ENCODE data around the gene DCUN1D2. TPM values are rescaled to one million over a fixed set of nuclear protein-coding genes. Genes with fewer than 3 reads are reported as not detected.

Gene DCUN1D2
- total RNA-seq, 4 donors from 2014 or later, result 8.7 to 51.7 (median 18.3) TPM

DNA sequence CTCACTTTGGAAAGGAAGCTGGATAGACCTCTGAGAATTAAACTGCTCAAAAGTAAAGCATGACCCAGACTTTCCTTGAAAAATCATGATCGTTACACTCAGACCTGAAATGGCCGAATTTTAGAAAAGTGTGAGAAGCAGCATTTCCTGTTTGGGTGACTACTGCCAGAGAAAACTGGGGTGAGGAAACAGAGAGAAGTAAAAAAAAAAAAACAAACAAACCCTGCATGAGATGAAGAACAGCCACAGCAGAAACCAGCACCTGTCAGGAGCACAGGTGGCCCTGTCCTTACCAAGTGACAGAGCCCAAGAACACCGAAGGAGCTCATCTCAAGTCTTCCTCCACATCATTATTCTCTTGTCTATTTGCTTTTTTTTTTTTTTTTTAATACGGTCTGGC, 25.2 kb downstream of the DCUN1D2 start:
- H3K9me3 ChIP-seq, result no peaks in the 10 kb centered on the region
- peaks cover 30% of the 10 kb centered on the region for H3K36me3 ChIP-seq
- 76% methylated on average over 4 of the region's 4 CpGs for WGBS
- no peak overlapping the region for H3K27ac ChIP-seq
- H3K27me3 ChIP-seq, result no peaks in the 10 kb centered on the region
- no peaks in the 10 kb centered on the region for H3K4me1 ChIP-seq
- no peak for DNase-seq (ENCODE audit: low spot score in 2 of 2)
- no peak overlapping the region for H3K4me3 ChIP-seq
- TF ChIP-seq EP300 (IDR thresholded peaks at IDR 0.05), result no peak

GRCh38 chr13:113464476-113464875, 26.0 kb downstream of the DCUN1D2 start:
- no peak overlapping the region for H3K27ac ChIP-seq
- 90% methylated on average over 16 of the region's 16 CpGs for WGBS
- H3K36me3 ChIP-seq, result peaks cover 37% of the 10 kb centered on the region
- H3K27me3 ChIP-seq, result no peaks in the 10 kb centered on the region
- H3K9me3 ChIP-seq, result no peaks in the 10 kb centered on the region
- DNase-seq (ENCODE audit: low spot score in 2 of 2), result no peak
- H3K4me3 ChIP-seq, result no peak overlapping the region
- no peaks in the 10 kb centered on the region for H3K4me1 ChIP-seq
- TF ChIP-seq CTCF (IDR thresholded peaks at IDR 0.05) (no peak), EP300 (IDR thresholded peaks at IDR 0.05) (no peak), POLR2A (IDR thresholded peaks at IDR 0.05) (no peak), POLR2AphosphoS5 (IDR thresholded peaks at IDR 0.05) (no peak)

DNA sequence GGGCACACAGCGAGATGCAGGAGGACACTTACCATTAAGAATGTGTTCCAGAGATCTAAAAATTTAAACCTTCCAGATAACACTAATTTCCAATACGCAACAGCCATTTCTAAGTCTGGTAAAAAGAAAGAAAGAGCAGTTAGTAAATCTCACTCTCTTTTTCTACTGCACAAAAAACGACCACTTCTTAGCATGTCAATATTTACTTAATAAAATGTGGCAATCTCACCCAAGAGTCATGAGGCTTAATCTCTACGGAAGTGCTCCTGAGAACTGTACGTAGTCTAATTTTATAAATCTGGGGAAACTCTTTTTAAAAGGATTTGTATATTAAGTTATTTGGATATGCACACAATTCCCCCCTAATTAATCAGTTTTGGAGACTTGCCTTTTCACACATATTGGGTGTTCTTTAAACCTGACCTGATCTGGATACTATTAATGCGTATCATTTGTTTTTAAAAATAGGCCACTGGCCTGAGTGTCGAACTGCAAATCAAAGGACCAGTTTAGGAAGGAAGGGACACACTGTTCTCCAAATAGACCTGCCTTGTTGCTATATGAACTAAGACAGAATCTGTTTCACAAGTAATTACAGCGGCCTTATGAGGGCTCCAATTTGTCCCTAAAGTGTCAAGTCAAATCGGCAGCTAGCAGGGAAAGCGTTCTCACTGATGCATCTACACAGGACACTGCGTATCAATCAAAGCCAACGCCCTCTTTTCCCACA, 29.3 kb downstream of the DCUN1D2 start:
- 94% methylated on average over 12 of the region's 12 CpGs for WGBS
- H3K27ac ChIP-seq, result no peak overlapping the region
- peaks cover 50% of the 10 kb centered on the region for H3K36me3 ChIP-seq
- TF ChIP-seq CTCF (IDR thresholded peaks at IDR 0.05), result no peak
- TF ChIP-seq EP300 (IDR thresholded peaks at IDR 0.05), result no peak
- no peak for TF ChIP-seq POLR2A (IDR thresholded peaks at IDR 0.05)
- TF ChIP-seq POLR2AphosphoS5 (IDR thresholded peaks at IDR 0.05), result no peak
- H3K27me3 ChIP-seq, result no peaks in the 10 kb centered on the region
- no peaks in the 10 kb centered on the region for H3K9me3 ChIP-seq
- DNase-seq (ENCODE audit: low spot score in 2 of 2), result no peak
- no peak overlapping the region for H3K4me3 ChIP-seq
- H3K4me1 ChIP-seq, result no peaks in the 10 kb centered on the region

- Histone ChIP-seq H3K36me3 (peaks cover 52% of the 10 kb centered on the region), H3K27me3 (no peaks in the 10 kb centered on the region), H3K9me3 (no peaks in the 10 kb centered on the region), H3K4me1 (no peaks in the 10 kb centered on the region), H3K4me3 (no peak overlapping the region), H3K27ac (no peak overlapping the region)
- DNase-seq (ENCODE audit: low spot score in 2 of 2), result no peak
- 78% methylated on average over 7 of the region's 14 CpGs for WGBS
- TF ChIP-seq EP300 (IDR thresholded peaks at IDR 0.05) (no peak), CTCF (IDR thresholded peaks at IDR 0.05) (no peak), POLR2A (IDR thresholded peaks at IDR 0.05) (no peak)
Observed at GRCh38 chr13:113460599-113460998, 29.9 kb downstream of the DCUN1D2 start.

- Histone ChIP-seq H3K9me3 (no peaks in the 10 kb centered on the region), H3K27me3 (no peaks in the 10 kb centered on the region), H3K4me3 (no peak overlapping the region), H3K27ac (no peak overlapping the region), H3K4me1 (no peaks in the 10 kb centered on the region), H3K36me3 (peaks cover 56% of the 10 kb centered on the region)
- DNase-seq (ENCODE audit: low spot score in 2 of 2), result no peak
- TF ChIP-seq EP300 (IDR thresholded peaks at IDR 0.05) (no peak), CTCF (IDR thresholded peaks at IDR 0.05) (no peak), POLR2AphosphoS5 (IDR thresholded peaks at IDR 0.05) (no peak), POLR2A (IDR thresholded peaks at IDR 0.05) (no peak)
- WGBS, result 92% methylated on average over 7 of the region's 14 CpGs
Observed at GRCh38 chr13:113460064-113460555, 30.4 kb downstream of the DCUN1D2 start.
